ENCODE measurements around the gene MAPK14.

- TF ChIP-seq POLR2A (IDR thresholded peaks at IDR 0.05) (no peak), CTCF (IDR thresholded peaks at IDR 0.05) (no peak)
Measured at GRCh38 chr6:36038120-36038876, 10.7 kb downstream of the MAPK14 start.
